SKM-1 treated with dmso at 0.1 percent for 144 hours (cell line): ENCODE data around the gene CCR8.
A peak's percentile ranks its signal among the peaks of the same experiment; 100 is the strongest.

Source experiments
- DNase-seq: peaks from one replicate; lab custom pipeline; 2025; ENCODE audit not compliant: unreplicated experiment; lab: John Stamatoyannopoulos, UW

CCR8 gene, protein sequence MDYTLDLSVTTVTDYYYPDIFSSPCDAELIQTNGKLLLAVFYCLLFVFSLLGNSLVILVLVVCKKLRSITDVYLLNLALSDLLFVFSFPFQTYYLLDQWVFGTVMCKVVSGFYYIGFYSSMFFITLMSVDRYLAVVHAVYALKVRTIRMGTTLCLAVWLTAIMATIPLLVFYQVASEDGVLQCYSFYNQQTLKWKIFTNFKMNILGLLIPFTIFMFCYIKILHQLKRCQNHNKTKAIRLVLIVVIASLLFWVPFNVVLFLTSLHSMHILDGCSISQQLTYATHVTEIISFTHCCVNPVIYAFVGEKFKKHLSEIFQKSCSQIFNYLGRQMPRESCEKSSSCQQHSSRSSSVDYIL

DNA sequence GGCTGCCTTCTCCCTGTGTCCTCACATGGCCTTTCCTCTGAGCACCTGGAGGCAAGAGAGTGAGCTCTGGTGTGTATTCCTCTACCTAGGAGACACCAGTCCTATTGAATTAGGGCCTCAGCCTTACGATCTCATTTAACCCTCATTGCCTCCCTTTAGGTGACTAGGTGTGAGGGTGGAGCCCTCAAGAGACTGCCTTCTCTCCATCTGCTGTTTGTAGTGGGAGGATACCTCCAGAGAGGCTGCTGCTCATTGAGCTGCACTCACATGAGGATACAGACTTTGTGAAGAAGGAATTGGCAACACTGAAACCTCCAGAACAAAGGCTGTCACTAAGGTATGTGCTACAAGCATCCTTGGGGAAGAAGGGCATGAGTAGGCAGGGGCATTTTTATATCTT is at the start of gene CCR8:
TSS of gene CCR8 (plus strand) at position 217 of the 400 bp plus-strand sequence. CDS start 2,623 bp downstream, outside the sequence.
- DNase-seq = no peak

DNA sequence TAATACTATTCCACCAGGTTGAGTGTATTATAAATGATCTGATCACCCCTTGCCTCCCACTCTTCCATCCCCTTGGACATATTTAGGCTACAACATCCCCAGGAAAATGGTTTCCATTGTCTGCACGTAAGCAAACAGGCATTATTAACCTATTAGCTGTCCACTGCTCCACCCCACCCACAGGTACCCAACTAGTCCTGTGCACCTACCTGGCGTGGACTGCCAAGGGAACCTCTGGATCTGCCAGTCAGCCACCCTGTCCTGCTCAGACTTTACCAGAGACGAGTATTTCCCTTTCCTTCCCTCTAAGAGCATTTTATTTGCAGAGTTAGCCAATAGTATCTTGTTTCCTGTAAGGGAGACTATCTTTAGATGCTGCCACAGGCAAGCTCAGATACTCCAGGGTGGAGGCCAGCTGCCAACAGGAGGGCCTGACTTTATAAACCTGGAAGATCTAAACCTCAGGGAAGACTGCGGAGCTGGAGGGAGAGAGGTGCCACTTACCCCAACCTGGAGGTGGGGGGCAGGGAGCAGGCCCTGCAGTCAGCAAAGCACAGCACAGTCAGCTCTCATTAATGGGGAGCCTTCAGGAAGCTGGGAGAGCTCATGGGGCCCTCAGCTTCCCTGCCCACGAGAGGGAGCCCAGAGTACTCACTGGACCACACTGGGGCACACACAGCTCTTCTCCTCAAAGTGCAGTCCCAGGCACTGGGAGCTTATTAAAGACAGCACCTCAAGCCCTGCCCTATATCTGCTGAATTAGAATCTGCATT is 49.6 kb upstream of the CCR8 start, which contains the start of gene CX3CR1:
TSS of gene CX3CR1 (minus strand) at position 292 of the 773 bp plus-strand sequence. CDS start 13,527 bp downstream, outside the sequence.
- DNase-seq = peak; percentile 72

DNA sequence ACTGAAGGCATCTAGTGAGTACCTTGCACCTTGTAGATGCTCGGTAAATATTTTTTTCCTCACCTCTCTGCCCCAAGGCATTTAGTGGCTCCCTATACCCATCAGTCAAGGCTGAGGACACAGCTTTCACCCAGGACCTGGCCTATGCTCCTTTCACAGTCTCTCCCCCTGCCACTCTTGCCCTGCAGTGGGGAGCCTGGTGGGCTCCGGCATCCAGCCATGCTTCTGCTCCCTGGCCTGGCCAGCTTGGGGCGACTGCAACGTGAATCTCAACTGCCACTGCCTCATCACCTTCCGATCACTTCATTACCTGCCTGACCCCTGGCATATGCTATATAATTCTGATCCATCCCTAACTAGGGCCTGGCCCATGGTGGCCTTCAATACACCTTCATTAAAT is 48.9 kb upstream of the CCR8 start:
- DNase-seq = no peak

DNA sequence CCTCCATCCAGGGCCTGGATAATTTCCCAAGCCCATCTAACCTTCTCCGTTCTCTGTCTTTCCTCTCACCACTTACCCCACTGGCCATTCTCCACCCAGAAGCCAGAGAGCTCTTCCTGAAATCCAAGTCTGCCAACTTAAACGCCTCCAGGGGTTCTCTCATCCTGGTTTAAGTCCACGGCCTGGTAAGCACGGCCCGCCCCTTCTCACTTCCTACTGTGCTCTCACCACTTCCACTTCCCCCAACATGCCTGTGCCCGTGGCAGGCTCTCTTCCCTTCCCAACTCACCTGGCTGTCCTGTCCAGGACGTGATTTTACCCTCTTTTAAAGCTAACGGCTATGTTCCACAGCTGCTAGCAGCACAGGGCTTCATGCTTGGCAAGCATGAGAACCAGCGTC is 48.0 kb upstream of the CCR8 start:
- DNase-seq = no peak

DNA sequence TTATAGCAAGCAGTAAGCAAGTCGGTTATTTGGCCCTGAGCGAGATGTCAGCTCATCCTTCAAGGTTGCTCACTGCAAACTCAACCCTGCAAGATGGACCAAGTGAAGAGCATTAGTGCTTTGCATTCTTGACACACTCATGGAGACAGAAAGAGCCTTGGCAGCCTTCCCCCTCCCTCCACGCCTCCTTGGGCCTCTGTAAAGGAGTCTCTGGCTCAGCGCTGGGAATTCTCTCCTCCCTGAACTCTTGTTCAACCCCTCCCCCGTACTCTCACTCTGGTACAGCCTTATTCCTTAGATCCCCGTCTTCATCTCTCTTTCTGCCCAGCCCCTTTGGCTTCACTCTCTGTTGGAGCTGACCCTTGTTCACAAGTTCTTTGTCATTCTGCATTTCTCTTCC is 47.5 kb upstream of the CCR8 start:
- no peak for DNase-seq

DNA sequence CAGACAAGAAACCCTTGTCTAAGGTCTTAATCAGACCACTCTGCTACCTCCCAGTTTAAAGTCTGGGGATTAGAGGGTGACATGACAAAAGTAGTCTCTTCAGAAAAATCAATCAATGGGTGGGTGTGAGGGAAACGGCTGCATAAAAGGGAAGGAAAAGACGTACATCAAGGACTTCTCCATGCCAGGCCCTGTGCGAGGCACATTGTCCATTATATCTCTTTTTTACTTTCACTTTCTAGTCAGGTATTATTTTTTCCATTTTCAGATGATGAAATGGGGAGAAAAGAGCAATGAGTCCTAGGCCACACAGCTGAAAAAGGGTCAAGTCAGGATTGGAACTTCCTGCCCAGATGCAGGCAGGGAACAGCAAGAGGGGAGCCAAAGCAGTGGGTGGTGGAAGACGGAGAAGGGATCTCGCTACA is 45.0 kb upstream of the CCR8 start:
- peak; percentile 37 for DNase-seq

DNA sequence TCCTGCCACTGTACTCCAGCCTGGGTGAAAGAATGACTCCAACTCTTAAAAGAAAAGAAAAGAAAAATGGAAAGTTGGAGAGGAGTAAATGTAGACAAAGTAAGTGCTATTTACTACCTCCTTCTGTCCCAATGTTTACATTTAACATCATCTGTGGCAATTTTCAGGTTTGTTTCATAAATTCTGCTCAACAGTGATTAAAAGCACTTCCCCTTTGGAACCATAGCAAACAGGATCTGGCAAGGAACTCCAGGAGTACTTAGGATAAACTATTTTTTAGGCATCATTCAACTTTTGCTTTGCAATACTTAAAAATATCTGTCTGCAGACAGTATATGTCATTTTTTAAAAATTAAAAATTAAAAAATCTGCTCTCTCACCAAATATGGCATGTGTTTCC is 44.2 kb upstream of the CCR8 start:
- no peak for DNase-seq

DNA sequence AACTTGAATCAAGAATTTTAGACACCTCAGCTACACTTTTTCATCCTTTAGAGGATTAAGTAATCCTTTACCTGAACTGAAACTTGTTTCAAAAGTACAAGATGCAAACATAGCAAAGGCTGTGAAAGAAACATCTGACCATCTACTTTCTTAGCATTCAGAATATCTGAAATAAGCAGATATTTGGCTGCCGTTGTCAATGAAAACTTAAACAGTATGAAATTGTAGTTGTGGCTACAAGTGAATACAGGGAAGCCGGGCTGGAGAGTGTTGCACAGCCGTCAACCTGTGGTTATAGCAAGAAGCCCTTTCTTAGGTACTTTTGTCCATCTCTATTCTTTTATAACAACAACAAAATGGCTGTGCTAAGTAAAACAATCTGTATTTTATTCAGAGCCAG is 42.7 kb upstream of the CCR8 start:
- DNase-seq = no peak

DNA sequence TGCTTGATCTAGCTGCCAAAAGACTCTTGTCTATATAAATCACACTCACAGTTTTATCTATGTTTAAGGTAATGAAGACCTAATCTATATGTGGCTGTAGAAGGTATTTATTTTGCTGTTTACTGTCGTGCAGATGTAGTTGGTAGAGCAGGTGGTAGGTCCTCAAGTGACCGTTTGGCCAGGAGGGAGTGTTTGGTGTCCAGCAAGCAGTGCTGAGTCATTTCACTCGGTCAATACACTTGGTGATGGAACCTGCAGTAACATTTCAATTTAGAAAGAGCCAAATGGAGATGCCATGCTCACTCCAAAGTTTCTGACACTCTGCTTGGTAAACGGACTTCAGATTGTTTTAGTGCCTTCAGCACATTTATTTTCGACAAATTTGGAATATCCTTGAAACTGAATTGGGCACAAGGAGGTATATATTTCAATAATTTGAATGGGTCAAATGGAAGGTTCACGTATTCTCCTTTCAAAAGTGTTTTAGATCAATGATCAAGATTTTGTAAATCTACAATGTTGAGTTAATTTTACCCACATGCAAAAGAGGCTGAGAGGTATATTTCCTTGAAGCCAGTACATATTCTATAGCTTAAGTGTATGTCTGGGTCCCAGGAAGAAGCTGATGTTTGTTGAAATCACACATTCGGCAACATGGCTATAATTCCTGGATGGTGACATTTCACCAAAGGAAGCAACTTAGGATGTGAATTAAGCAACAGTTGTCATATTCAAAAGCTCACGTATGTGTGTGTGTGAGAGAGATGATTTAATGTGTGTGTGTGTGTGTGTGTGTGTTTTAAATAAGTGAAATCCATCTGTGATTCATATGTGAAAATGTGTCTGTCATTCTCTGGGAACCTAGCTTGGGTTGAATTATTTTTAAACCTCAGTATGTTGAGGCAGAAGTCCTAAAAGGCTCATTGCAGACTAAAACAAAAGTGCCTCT is 42.0 kb upstream of the CCR8 start:
- DNase-seq = no peak

DNA sequence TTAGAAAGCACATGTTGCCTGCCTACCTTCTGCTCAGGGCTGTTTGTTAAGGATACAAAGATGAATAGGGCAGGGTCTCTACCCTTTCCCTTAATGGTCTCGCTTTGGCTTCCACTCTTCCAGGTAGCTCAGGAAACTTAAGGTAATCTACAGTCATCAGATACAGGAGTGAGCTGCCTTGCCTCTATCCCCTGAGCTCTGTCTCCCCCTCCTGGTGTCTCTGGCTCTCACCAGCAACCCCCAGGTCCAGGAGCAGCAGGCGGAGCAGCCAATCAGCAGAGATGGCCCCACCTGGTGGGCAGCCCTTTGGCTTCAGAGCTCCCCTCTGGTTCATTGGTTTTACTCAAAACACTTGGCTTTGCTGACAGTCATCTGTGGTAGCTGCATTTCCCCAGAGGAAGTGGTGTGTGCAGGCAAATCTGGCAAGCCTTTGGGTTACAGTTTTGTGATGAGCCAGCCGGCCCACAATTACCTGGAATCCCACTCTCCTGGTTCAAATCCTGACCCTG is 41.2 kb upstream of the CCR8 start:
- DNase-seq = peak; percentile 82

DNA sequence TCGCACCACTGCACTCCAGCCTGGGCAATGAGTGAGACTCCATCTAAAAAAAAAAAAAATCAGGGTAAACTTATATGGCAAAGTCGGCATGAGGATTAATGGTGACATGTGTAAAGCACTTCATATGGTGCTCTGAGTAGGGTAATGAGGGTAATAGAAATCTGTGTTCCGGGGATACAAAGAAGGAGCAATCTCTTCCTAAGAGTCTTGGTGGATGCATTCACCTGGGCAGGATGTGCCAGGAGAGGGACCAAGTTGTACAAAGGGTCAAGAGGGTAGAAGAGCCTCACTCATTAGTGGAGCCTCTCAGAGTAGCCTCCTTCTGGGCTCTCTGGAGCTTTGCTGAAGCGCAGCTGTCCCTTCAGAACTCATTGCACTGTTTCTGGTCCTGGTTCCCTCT is 40.4 kb upstream of the CCR8 start:
- DNase-seq = no peak

DNA sequence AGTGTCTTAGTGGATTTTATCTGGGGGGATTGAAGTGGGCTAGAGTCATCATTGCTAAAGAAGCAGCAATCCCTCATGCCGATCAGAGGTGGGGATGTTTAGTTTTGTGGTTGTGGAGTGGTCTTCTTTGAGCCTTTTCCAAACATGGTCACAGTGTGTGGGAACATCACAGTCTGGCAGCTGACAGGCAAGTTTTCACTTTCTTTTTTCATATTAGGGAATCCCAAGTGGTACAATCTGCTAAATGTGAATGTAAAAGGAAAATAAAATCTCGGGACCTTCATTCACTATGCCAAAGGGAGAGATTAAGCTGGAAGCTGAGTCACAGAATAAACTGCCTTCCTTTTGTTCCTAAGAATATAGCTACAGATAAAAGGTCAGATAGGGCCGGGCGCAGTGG is 39.3 kb upstream of the CCR8 start:
- no peak for DNase-seq

DNA sequence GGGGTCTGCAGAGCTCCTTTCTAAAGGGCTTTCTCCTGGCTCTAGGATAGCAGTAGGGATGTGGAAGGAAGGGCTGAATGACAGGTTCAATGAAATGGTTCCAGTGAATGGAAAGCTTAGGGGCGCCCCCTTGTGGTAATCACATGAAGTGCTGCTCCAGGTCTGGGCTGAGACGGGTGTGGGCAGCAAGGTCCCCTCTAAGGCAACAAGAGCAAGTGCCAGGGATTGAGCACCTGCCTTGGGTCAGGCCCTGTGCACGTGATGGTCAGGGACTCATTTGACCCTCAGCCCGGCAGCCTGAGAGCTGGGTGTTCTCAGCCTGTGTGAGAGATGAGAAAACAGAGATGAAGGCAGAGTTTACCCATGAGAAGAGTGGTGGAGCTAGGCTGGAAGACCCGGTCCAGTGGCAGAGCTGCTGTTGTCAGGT is 37.6 kb upstream of the CCR8 start:
- peak; percentile 43 for DNase-seq

DNA sequence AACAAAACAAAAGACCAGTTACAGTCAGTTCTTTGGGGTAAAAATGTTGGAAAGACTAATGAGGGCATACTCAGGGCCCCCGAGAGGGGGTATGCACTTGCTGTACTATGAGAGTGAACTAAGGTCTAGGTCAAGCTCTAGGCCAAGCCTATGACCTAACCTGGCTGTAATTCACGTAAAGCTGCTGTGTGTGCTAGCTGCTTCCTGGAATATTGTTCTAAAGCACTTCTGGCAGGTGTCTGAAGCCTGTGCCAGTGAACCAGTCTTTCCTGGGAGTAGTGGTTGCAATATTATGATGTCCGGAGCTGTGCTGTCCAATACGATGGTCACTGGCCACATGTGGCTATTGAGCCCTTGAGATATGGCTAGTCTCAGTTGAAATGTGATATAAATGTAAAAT is 36.5 kb upstream of the CCR8 start:
- no peak for DNase-seq

DNA sequence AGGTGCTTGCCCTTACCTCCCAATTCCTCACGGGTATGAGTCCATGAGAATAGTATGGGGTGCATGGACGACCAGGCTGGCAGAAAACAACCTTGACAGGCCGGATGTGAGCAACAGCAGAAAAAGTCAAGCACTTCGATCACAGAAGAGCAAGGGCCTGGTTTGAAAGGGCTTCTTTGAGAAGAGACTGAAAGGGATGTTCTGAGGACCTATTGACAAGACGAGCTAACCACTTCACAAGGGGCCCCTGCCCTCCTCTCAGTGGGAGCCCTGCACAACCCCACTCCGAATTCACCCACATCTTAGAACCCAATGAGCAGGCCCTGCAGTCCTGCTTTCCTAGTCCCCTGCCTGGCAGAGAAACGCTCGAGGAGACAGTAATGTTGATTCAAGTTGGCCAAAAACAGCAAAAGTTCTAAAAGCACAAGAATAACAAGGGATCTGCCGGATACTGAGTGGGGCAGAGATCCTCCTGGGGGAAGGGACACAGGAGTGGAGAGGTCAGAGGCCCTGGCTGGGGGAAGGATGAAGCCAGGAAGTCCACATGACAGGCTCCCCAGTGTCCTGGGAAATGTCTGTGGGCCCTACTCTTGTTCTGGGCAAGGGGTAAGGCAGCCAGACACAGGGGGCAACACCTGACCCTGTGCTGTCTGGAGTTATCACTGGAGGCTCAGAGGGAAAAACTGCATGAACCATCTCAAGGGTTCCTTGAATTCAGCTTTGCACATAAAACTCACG is 34.9 kb upstream of the CCR8 start:
- no peak for DNase-seq

DNA sequence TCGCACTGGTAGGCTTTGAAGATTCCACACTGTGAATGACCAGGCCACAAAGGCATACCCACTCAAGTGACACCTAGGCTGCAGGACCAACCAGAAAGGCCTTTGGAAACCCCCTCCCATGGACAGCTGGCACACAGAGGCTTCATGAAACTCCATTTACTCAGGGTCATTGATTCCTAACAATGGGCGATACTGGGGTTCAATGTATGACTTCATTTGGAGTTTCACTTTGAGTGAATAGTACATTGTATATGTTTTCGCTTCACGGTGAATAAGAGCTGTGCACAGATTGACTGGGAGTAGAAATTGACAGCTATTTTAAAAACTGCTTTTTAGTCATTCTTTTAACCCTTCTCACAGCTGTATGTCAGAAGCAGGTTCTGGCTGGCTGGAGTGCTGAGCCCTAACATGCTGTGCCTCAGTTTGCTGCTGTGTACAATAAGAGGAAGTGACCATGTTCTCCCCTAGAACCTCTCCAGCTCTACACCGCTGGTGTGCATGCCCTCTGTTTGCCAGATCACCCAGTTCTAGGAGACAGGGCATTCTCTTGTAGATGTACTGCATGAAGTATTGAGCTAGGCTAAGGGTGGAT is 34.2 kb upstream of the CCR8 start:
- DNase-seq = no peak

DNA sequence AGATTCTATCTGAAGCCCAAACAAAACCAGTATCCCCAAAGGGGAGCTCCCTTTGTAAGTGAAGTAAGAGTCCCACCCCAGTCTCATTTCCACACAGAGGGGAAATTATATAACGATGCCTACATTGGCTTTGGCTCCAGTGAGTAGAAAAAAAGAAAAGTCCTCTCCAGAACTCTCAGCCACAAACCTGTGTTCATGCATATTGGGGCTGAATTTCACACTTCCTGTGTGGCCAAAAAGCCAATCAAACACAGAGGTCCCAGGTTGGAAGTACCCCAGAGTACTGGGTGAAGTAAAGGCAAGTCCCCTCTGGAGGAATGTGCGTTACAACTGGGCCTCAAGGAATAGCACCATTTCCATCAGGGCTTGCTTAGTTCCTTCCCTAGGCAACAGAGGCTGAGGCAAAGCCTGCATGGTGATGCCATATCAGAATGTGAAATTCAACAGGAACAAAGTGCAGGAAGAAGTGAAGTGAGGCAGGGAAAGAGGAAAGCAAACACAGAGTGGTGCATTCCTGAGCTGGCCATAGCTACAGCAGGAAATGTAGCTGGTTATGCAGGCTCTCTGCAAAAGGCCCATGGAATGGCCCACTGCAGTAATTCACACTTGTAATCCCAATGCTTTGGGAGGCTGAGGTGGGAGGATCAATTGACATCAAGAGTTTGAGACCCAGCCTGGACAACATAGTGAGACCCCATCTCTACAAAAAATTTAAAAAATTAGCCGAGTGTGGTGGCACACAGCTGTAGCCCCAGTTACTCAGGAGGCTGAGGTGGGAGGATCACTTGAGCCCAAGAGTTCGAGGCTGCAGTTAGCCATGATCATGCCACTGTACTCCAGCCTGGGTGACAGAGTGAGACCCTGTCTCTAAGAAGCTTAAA is 33.1 kb upstream of the CCR8 start:
- no peak for DNase-seq

DNA sequence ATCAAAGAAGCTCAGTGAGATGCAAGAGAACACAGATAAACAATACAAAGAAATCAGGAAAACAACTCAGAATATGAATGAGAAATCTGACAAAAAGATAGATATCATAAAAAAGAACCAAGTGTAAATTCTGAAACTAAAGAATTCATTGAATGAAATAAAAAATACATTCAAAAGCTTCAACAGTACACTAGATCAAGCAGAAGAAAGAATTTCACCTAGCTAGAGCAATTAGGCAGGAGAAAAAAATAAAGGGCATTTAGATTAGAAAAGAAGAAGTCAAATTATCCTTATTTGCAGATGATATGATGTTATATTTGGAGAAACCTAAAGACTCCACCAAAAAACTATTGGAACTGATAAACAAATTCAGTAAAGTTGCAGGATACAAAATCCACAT is 30.2 kb upstream of the CCR8 start:
- no peak for DNase-seq

DNA sequence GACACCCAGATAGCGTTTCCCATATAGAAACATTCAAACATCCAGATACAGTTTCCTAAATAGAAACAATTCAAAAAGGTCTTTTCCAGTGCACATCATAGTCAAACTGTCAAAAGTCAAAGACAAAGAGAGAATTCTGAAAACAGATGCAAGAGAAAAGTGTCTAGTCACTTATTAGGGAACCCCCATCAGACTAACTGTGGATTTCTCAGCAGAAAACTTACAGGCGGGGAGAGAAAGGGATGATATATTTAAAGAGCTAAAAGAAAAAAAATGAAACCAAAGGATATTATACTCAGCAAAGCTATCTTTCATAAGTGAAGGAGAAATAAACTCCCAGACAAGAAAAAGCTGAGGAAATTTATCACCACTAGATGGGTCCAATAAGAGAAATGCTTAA is 27.3 kb upstream of the CCR8 start:
- no peak for DNase-seq
